GM13976 (cell line): ENCODE results near the gene B9D1.

Experiments
- DNase-seq: peaks from one replicate; pipeline ENCODE4 v3.0.0; 2012; ENCODE audit warnings: low spot score
- CTCF ChIP-seq: IDR thresholded peaks from 2 replicates; pipeline ENCODE4 v1.5.1; 2012; ENCODE audit warnings: borderline replicate concordance, mild to moderate bottlenecking; ENCODE audit not compliant: insufficient read depth; ENCODE audit errors: extremely low read depth, missing control alignments, control extremely low read depth
- in situ Hi-C: fragments of 300-500 bp; cut with MboI; formaldehyde crosslinking; loops from one replicate; pipeline ENCODE4 v1.12.0; 2022; ENCODE audit warnings: low sequenced_read_pairs, mixed read lengths, inconsistent platforms; ENCODE audit not compliant: unreplicated experiment

The B9D1 gene

GRCh38 chr17:19386051-19386929 lies 23.8 kb upstream of the B9D1 start:
- TF ChIP-seq CTCF, result no peak
- in situ Hi-C loops, result no loop called here

GRCh38 chr17:19385521-19385983 lies 23.0 kb upstream of the B9D1 start:
- no peak for DNase-seq
- in situ Hi-C loops, result no loop called here
- no peak for TF ChIP-seq CTCF

More at GRCh38 chr17:19386051-19386929, 23.8 kb upstream of the B9D1 start:
- DNase-seq, result no peak

- in situ Hi-C loops, result no loop called here
- DNase-seq, result no peak
- TF ChIP-seq CTCF, result no peak
Measured at GRCh38 chr17:19384723-19385391, 22.3 kb upstream of the B9D1 start.

GRCh38 chr17:19383681-19384470 lies 21.4 kb upstream of the B9D1 start:
- no peak for DNase-seq
- in situ Hi-C loops, result no loop called here
- no peak for TF ChIP-seq CTCF

GRCh38 chr17:19382531-19383444 lies 20.3 kb upstream of the B9D1 start:
- no peak for DNase-seq
- in situ Hi-C loops, result no loop called here
- no peak for TF ChIP-seq CTCF
